Measurements from ENCODE around the gene GTF3A.

The GTF3A gene

DNA sequence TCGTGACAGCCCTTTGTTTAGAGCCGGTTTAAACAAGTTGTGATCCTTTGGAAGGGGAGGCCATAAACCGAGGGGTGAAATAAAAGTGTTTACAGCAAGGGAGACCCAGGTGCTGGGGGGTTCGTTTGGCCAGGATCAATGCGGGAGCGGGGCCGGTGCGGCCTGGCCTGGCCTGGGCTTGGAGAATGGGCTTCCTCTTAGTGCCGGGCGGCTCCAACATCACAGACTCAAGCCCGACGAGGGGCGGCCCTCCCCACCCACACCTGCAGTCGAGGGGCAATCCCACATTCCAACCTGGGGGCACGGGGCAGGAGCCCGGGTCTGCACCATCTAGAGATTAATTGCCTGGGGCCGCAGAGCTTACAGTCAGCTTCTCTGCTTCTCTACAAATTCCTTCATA is 42.8 kb upstream of the GTF3A start:
- TF ChIP-seq SIN3A (IDR thresholded peaks at IDR 0.05; ENCODE audit: borderline replicate concordance, insufficient read depth, low read length), result no peak
- no peak for TF ChIP-seq FOXP2 (optimal IDR thresholded peaks at IDR 0.05; ENCODE audit: borderline replicate concordance, extremely low read depth, extremely low read length, insufficient read depth)
- TF ChIP-seq, protein P1, sequence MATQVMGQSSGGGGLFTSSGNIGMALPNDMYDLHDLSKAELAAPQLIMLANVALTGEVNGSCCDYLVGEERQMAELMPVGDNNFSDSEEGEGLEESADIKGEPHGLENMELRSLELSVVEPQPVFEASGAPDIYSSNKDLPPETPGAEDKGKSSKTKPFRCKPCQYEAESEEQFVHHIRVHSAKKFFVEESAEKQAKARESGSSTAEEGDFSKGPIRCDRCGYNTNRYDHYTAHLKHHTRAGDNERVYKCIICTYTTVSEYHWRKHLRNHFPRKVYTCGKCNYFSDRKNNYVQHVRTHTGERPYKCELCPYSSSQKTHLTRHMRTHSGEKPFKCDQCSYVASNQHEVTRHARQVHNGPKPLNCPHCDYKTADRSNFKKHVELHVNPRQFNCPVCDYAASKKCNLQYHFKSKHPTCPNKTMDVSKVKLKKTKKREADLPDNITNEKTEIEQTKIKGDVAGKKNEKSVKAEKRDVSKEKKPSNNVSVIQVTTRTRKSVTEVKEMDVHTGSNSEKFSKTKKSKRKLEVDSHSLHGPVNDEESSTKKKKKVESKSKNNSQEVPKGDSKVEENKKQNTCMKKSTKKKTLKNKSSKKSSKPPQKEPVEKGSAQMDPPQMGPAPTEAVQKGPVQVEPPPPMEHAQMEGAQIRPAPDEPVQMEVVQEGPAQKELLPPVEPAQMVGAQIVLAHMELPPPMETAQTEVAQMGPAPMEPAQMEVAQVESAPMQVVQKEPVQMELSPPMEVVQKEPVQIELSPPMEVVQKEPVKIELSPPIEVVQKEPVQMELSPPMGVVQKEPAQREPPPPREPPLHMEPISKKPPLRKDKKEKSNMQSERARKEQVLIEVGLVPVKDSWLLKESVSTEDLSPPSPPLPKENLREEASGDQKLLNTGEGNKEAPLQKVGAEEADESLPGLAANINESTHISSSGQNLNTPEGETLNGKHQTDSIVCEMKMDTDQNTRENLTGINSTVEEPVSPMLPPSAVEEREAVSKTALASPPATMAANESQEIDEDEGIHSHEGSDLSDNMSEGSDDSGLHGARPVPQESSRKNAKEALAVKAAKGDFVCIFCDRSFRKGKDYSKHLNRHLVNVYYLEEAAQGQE (IDR thresholded peaks at IDR 0.05; ENCODE audit: insufficient read depth in 1 of 2, low read depth in 2 of 2, low read length in 2 of 2), result no peak
- TF ChIP-seq TAF1 (IDR thresholded peaks at IDR 0.05; ENCODE audit: borderline replicate concordance, insufficient read depth, low read length), result no peak
- no peak for TF ChIP-seq POLR2AphosphoS5 (IDR thresholded peaks at IDR 0.05; ENCODE audit: low read depth, low read length)

DNA sequence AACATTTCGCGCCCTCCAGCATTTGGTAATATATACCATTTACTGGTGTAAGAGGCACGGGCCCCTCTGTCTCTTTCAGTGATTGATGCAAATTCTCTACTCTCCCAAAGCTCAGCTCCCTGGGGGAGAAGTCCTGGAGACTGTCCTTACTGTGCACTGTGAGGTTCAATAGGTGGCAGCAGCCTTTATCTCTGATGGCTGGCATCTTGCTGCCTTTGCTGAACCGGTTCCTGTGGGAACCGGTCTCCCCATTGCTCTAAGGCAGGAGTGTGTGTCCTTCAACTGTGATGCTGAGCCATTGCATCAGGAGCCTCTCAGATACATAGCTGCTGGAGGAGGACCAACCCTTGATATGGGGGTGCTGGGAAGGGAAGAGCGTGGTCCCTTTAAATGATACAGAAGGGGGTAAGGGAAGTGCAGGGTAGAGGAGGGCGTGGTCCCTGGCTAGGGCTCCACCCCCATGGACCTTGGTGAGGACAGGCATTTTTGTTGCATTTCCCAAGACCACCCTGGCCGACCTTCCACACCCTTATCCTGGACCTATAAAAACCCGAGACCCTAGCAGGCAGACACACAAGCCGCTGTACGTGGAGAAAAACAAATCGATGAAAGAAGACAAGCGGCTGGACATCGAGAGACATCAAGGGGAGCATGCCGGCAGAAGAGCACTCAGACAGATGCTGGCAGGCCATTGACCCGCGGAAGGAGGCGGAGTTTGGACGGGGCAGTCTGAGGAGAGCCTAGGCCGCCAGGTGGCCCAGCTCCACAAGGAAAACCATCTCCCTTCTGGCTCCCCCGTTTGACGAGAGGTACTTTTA is 41.1 kb upstream of the GTF3A start:
- TF ChIP-seq SIN3A (IDR thresholded peaks at IDR 0.05; ENCODE audit: borderline replicate concordance, insufficient read depth, low read length), result no peak
- TF ChIP-seq POLR2AphosphoS5 (IDR thresholded peaks at IDR 0.05; ENCODE audit: low read depth, low read length), result no peak
- TF ChIP-seq FOXP2 (optimal IDR thresholded peaks at IDR 0.05; ENCODE audit: borderline replicate concordance, extremely low read depth, extremely low read length, insufficient read depth), result no peak
- TF ChIP-seq, protein P1 (IDR thresholded peaks at IDR 0.05; ENCODE audit: insufficient read depth in 1 of 2, low read depth in 2 of 2, low read length in 2 of 2), result no peak
- TF ChIP-seq TAF1 (IDR thresholded peaks at IDR 0.05; ENCODE audit: borderline replicate concordance, insufficient read depth, low read length), result no peak

DNA sequence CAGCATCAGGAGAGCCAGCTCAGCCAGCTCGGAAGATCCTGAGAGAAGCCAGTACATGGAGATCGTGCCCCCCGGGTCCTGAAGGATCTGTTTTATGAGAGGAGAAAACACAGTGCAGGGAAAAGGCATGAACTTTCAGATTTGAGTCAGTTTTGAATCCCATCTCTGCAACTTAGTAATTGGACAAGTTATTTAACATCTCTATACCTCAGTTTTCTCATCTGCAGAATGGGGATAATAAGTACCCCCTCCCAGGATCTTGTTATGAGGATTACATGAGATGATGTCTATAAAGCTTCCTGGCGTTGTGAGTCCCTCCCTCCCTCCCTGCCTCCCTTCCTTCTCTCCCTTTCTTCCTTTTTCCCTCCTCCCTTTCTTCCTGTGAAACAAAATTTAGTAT is 40.1 kb upstream of the GTF3A start:
- no peak for TF ChIP-seq FOXP2 (optimal IDR thresholded peaks at IDR 0.05; ENCODE audit: borderline replicate concordance, extremely low read depth, extremely low read length, insufficient read depth)

DNA sequence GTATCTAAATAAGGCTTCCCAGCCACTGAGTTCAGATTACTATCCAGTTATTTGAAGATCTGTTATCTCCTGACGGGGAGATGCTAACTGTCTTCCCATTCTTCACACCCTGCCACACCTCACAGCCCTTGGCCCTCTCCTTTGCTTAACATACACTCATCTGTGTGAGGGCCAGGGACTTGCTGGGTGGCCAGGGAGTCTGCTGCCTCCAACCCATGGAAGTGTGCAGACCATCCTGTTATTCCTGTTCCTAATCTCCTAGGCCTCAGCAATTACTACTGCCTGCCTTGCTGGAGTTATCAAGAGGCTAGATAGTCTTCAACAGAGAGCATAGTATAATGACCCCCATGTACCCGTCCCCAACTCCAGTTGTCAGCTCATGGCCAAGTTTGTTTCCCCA is 36.2 kb upstream of the GTF3A start:
- no peak for TF ChIP-seq POLR2AphosphoS5 (IDR thresholded peaks at IDR 0.05; ENCODE audit: low read depth, low read length)
- TF ChIP-seq SIN3A (IDR thresholded peaks at IDR 0.05; ENCODE audit: borderline replicate concordance, insufficient read depth, low read length), result no peak
- no peak for TF ChIP-seq FOXP2 (optimal IDR thresholded peaks at IDR 0.05; ENCODE audit: borderline replicate concordance, extremely low read depth, extremely low read length, insufficient read depth)
- no peak for TF ChIP-seq TAF1 (IDR thresholded peaks at IDR 0.05; ENCODE audit: borderline replicate concordance, insufficient read depth, low read length)
- TF ChIP-seq, protein P1 (IDR thresholded peaks at IDR 0.05; ENCODE audit: insufficient read depth in 1 of 2, low read depth in 2 of 2, low read length in 2 of 2), result no peak

DNA sequence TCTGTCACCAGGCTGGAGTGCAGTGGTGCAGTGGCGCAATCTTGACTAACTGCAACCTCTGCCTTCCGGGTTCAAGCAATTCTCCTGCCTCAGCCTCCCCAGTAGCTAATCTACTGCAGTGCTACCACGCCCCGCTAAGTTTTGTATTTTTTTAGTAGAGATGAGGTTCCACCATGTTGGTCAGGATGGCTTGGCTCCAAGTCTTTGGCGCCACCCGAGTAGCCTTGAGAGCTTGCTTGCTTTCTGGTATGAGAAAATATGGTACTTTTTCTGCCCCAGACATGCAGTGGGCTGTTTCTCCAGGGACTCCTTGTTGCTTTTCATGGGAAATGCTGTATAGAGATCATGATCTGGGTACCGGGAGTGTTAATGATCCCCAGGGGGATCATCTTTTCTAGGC is 34.5 kb upstream of the GTF3A start:
- TF ChIP-seq TAF1 (IDR thresholded peaks at IDR 0.05; ENCODE audit: borderline replicate concordance, insufficient read depth, low read length) (no peak), SIN3A (IDR thresholded peaks at IDR 0.05; ENCODE audit: borderline replicate concordance, insufficient read depth, low read length) (no peak), POLR2AphosphoS5 (IDR thresholded peaks at IDR 0.05; ENCODE audit: low read depth, low read length) (no peak), FOXP2 (optimal IDR thresholded peaks at IDR 0.05; ENCODE audit: borderline replicate concordance, extremely low read depth, extremely low read length, insufficient read depth) (no peak)
- TF ChIP-seq, protein P1 (IDR thresholded peaks at IDR 0.05; ENCODE audit: insufficient read depth in 1 of 2, low read depth in 2 of 2, low read length in 2 of 2), result no peak
